ENCODE data around the gene ZNF148. TPM values are rescaled to one million over a fixed set of nuclear protein-coding genes. Genes with fewer than 3 reads are reported as not detected.

The ZNF148 gene
- polyA plus RNA-seq, 1 experiment = 43.5 TPM

DNA sequence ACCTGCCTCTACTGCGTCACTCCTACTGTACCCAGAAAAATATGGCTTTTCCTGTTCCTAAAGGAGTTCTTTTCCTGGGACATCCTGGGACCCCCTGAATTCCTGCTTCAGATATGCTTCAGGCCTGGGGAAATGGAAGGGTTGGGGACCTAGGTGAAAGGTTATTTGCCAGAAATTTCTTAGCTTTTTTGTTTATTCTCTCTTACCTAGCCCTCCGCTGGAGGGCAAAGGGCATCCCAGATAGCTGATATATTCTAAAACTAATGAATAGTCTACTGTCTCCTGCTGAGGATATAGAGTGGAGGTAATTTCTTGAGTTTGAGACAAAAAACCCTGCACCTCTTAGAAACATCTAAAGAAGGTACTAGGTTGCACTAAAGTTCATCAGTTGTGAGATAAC lies 3.6 kb upstream of the ZNF148 start:
- Histone ChIP-seq H3K27me3 (ENCODE audit: control insufficient read depth, insufficient read depth, low read length) (no peaks in the 10 kb centered on the region), H3K27ac (ENCODE audit: low read depth, low read length) (no peak overlapping the region), H3K4me3 (ENCODE audit: low read depth, low read length) (no peak overlapping the region), H3K9me3 (ENCODE audit: control insufficient read depth, insufficient read depth, low read length) (no peaks in the 10 kb centered on the region)
- ChIA-PET POLR2A (no interaction called here), CTCF (no interaction called here)
- TF ChIP-seq, protein P1, sequence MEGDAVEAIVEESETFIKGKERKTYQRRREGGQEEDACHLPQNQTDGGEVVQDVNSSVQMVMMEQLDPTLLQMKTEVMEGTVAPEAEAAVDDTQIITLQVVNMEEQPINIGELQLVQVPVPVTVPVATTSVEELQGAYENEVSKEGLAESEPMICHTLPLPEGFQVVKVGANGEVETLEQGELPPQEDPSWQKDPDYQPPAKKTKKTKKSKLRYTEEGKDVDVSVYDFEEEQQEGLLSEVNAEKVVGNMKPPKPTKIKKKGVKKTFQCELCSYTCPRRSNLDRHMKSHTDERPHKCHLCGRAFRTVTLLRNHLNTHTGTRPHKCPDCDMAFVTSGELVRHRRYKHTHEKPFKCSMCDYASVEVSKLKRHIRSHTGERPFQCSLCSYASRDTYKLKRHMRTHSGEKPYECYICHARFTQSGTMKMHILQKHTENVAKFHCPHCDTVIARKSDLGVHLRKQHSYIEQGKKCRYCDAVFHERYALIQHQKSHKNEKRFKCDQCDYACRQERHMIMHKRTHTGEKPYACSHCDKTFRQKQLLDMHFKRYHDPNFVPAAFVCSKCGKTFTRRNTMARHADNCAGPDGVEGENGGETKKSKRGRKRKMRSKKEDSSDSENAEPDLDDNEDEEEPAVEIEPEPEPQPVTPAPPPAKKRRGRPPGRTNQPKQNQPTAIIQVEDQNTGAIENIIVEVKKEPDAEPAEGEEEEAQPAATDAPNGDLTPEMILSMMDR (IDR thresholded peaks at IDR 0.05; ENCODE audit: low read depth, low read length) = no peak
- no peak for DNase-seq (ENCODE audit: low read depth, low spot score)

DNA sequence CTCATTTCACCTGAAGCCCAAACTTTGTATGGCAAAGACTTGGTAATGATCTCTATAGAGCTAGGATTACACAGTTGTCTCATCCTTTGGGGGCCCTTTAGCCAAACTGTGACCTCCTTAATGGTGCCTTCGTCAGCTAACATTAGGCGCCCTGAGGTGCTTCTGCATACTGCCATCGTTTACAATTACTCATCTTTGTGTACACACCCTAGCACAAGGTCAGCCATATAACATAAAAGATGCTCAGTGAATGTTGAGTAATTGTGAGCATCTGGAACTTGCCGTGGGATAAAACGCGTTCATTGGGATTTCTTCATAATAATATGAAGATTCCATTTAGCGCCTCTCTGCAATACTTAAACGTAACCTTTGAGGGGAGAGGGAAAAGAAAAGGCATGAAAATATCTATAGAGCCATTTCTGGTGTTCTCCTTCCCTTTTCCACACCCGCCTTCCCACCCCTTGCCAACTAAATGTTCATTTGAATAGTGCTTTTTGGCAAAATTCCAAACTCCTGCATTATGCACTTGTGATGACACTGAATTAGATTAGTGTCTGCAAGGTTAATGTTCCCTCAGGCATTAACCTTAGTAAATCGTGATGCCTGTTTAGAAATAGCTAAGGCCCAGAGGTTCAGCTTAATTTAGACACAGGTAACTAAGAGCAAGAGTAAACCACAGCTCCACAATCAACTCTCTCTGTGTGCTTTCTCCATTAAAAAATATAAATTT lies 990 bp upstream of the ZNF148 start:
- CTCF ChIA-PET = interaction anchor here (0.6 to 1.7 kb wide), 3 partner anchors 62 to 209 kb away, joined by 3 to 5 read pairs (median 3); no protein-coding TSS in a partner anchor
- no peaks in the 10 kb centered on the region for H3K9me3 ChIP-seq (ENCODE audit: control insufficient read depth, insufficient read depth, low read length)
- H3K27ac ChIP-seq (ENCODE audit: low read depth, low read length) = no peak overlapping the region
- POLR2A ChIA-PET = interaction anchor here (0.6 to 1.6 kb wide), 2 partner anchors 19 to 337 kb away, joined by 3 to 5 read pairs; no protein-coding TSS in a partner anchor
- TF ChIP-seq, protein P1 (IDR thresholded peaks at IDR 0.05; ENCODE audit: low read depth, low read length) = no peak
- H3K4me3 ChIP-seq (ENCODE audit: low read depth, low read length) = peak overlapping the region; percentile 89
- H3K27me3 ChIP-seq (ENCODE audit: control insufficient read depth, insufficient read depth, low read length) = no peaks in the 10 kb centered on the region
- no peak for DNase-seq (ENCODE audit: low read depth, low spot score)

DNA sequence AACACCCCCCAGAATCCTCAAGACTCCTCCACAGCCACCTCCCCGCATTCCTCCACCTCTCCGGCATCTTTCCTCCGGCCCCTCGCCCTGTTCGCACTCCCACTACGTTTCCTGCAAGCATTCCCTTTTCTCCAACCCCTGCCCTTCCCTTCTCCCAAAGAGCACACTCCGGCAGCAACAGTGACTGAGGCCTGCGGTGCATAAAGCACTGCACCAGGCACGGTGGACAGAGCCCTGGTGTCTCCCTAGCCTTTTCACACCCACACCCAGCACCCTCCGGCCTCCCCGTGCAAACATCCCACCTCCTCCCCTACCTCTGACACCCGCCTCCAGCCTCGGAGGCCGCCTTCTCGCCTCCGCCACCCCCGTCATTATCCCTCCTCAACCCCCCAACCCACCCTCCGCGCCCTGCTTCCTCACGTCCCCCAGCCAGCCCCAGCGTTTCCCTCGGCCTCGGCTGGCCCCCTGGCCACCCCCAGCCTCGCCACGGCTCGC lies 577 bp downstream of the ZNF148 start:
- H3K27ac ChIP-seq (ENCODE audit: low read depth, low read length) = no peak overlapping the region
- H3K9me3 ChIP-seq (ENCODE audit: control insufficient read depth, insufficient read depth, low read length) = no peaks in the 10 kb centered on the region
- H3K4me3 ChIP-seq (ENCODE audit: low read depth, low read length) = peak overlapping the region; percentile 89
- ChIA-PET POLR2A (interaction anchor here (0.6 to 1.6 kb wide), 2 partner anchors 18 to 540 kb away, joined by 3 to 9 read pairs; no protein-coding TSS in a partner anchor), CTCF (interaction anchor here (1.2 to 1.7 kb wide), 2 partner anchors 64 to 211 kb away, joined by 3 to 5 read pairs; no protein-coding TSS in a partner anchor)
- TF ChIP-seq, protein P1 (IDR thresholded peaks at IDR 0.05; ENCODE audit: low read depth, low read length) = no peak
- DNase-seq (ENCODE audit: low read depth, low spot score) = no peak
- no peaks in the 10 kb centered on the region for H3K27me3 ChIP-seq (ENCODE audit: control insufficient read depth, insufficient read depth, low read length)

DNA sequence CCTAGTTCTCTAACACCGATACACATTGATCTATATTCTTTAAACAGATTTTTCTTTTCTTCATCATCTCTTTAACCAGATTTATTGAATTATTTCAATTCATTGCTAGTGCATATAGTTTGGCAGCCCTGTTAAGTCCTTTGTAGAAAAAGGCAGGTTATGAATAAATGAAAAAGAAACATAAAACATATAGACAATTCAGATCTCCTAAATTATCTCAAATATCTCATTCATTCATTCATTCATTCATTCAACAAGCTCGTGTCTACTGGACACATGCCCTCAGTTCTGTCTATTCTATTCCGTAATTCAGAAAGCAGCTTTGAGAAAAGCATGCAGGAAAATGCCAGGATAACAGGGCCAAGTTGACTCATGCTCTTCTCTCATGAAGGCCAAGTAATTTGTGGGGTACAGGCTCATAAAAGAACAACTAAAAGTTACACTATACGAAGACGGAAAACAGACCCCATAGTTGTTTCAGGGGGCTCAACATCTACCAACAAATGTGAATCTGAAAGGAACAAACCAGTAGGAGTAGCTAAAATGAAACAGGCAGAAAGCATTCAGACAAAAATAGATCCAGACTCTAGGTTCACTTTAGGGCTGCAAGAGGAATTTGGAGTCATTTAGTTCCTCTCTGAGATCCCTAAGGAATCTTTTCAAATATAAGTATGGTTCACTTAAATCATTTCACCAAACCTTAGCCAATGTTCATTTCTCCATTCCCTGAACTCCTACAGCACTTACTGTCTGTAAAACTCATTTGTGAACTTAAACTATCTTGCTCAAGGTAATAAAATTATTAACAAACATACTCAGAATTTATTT lies 7.5 kb downstream of the ZNF148 start:
- Histone ChIP-seq H3K27ac (ENCODE audit: low read depth, low read length) (no peak overlapping the region), H3K27me3 (ENCODE audit: control insufficient read depth, insufficient read depth, low read length) (no peaks in the 10 kb centered on the region), H3K4me3 (ENCODE audit: low read depth, low read length) (no peak overlapping the region), H3K9me3 (ENCODE audit: control insufficient read depth, insufficient read depth, low read length) (no peaks in the 10 kb centered on the region)
- DNase-seq (ENCODE audit: low read depth, low spot score) = no peak
- POLR2A ChIA-PET = no interaction called here
- TF ChIP-seq, protein P1 (IDR thresholded peaks at IDR 0.05; ENCODE audit: low read depth, low read length) = no peak
- CTCF ChIA-PET = no interaction called here

Data from AG04450 (cell line).